GM10248 (cell line): ENCODE data around the gene RETSAT.

ENCODE experiments used
- CTCF ChIA-PET: fragments of 300-600 bp; sonication (Branson Sonifier 250); formaldehyde crosslinking; extraction: SDS; loops from one replicate; lab custom pipeline; 2021; ENCODE audit warnings: antibody characterized with exemption; lab: Yijun Ruan, JAX
- POLR2A ChIA-PET: fragments of 350-650 bp; sonication (Branson Sonifier 250); formaldehyde crosslinking; extraction: SDS; loops from one replicate; lab custom pipeline; 2020; ENCODE audit warnings: antibody characterized with exemption; lab: Yijun Ruan, JAX
- DNase-seq: peaks from one replicate; pipeline ENCODE4 v3.0.0; 2012; ENCODE audit errors: extremely low spot score
- CTCF ChIP-seq: IDR thresholded peaks from 2 replicates; pipeline ENCODE4 v1.5.1; 2012; ENCODE audit warnings: mild to moderate bottlenecking, low read depth; ENCODE audit errors: extremely low read depth, missing control alignments, control extremely low read depth

Gene RETSAT

DNA sequence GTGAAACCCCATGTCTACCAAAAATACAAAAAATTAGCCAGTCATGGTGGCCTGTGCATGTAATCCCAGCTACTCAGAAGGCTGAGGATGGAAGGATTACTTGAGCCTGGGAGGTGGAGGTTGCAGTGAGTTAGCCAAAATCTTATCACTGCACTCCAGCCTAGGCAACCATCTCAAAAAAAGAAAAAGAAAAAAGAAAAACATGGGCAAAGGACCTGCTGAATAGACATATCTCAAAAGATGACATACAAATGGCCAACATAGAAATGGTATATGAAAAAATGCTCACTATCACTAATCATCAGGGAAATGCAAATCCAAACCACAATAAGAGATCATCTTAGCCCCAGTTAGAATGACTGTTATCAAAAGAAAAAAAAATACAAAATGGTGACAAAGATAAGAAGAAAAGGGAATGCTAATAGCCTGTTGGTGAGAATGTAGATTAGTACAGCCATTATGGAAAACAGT is 25.1 kb downstream of the RETSAT start:
- no peak for TF ChIP-seq CTCF
- DNase-seq, result no peak
- ChIA-PET CTCF (no interaction called here), POLR2A (interaction anchor here (1.5 kb wide), 1 partner anchor 223 kb away, joined by 4 read pairs; no protein-coding TSS in a partner anchor)

DNA sequence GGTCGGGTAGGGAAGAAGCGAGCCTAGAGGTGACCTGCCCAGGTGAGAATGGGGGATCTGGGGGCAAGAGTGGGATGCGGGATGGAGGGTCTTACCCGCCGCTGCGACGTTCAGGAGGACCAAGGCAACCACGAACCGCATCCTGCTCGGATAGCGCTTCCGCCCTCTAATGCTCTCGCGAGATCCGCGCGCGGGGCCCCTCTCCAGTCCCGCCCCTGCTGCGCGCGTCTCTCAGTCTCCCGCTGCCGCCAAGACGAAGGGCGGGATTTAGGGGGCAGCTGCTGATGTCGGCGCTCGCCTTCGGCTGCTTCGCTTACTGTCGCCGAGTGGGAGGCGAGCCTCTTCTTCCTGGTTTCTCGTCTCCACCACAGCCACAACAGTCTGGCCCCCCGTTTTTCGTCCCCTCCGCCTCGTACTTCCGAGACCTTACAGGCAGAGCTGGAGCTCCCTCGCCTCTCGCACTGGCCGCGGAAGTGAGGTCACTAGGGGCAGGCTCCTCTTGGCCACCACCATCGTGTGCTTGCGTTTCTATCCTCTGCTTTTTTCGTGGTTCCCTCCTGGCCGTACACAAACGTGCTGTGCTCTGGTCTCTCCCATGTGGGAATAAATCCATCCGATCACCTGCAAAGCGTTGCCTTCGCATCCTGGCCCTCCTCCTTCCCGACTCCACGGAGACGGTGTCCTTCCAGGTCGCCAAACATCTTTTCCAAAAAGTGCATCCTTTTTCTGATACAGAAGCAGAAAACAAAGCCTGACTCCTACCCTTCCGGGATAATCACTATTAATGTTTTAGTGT is 26.3 kb downstream of the RETSAT start, which contains the start of gene TGOLN2:
Gene TGOLN2, minus strand, starts transcription at position 168 of the 796 bp plus-strand sequence. Its CDS starts 27 bp downstream, at position 141.
- DNase-seq, result peak; percentile 96
- no peak for TF ChIP-seq CTCF
- ChIA-PET CTCF (interaction anchor here (1.0 to 1.2 kb wide), 3 partner anchors 9 to 26 kb away, joined by 3 to 7 read pairs (median 4); partner anchors contain the start of genes ELMOD3 and RETSAT), POLR2A (interaction anchor here (0.5 to 2.7 kb wide), 9 partner anchors 10 to 1435 kb away, joined by 3 to 18 read pairs (median 4); partner anchors contain the start of genes ELMOD3, MAT2A and RETSAT)

DNA sequence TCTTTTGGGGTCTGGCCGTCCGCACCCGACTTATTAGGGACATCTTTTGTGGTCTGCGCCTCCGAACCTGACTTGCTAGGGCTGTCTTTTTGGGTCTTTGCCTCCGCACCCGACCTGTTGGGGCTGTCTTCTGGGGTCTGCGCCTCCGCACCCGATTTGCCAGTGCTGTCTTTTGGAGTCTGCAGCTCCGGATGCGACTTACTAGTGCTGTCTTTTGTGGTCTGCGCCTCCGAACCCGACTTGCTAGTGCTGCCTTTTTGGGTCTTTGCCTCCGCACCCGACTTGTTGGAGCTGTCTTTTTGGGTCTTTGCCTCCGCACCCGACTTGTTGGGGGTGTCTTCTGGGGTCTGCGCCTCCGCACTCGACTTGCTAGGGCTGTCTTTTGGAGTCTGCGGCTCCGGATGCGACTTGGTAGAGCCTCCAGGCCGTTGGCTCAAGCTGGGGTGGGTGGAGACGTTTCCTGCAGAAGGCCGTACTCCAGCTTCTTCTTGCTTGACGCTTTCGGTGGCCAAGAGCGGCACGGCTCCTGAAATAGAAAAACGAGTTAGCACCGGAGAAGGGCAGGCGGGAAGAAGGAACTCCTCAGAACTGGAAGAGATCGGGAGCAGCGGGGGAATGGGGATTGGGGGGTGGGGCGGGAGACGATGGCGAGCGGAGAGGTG is 27.0 kb downstream of the RETSAT start:
- DNase-seq, result peak; percentile 61

DNA sequence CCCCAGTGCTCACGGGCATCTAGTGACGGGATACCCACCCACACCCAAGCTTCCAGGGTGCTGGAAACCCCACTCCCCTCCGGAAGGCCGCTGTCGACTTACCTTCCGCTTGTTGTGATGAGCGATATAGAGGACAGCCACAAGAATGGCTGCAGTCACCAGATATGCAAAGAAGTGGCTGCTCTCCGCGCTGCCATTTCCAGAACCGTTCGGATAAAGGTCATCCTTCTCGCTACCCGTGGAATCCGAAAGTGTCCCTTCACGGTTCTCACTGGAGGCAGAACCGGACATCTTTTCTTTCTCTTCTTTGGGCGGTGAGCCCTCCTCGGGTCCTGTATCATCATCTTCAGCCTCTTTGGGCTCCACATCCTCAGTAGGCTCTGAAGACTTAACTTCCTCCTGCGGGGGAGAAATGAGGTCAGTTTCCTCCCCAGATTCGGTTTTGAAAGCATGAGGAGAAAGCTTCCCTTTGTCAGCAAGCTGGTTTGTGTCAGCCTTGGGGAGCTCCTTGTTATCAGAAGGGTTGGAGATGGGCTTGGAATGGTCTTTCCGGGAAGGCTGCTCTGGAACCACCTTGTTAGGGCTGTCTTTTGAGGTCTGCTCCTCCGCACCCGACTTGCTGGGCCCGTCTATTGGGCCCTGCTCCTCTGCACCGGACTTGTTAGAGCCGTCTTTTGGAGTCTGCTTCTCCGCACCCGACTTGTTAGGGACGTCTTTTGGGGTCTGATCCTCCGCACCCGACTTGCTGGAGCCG is 27.7 kb downstream of the RETSAT start:
- TF ChIP-seq CTCF, result no peak
- peak; percentile 59 for DNase-seq
- POLR2A ChIA-PET, result interaction anchor here (2.0 to 2.7 kb wide), 2 partner anchors 28 to 213 kb away, joined by 7 to 18 read pairs; partner anchors contain the start of genes ELMOD3, MAT2A and RETSAT
- CTCF ChIA-PET, result interaction anchor here (1.0 to 1.4 kb wide), 3 partner anchors 9 to 225 kb away, joined by 3 to 4 read pairs (median 3); no protein-coding TSS in a partner anchor

More for the DNA sequence above, 27.0 kb downstream of the RETSAT start:
- ChIA-PET CTCF (interaction anchor here (1.0 to 1.4 kb wide), 4 partner anchors 8 to 27 kb away, joined by 3 to 7 read pairs (median 4); partner anchors contain the start of genes ELMOD3 and RETSAT), POLR2A (interaction anchor here (0.5 to 2.7 kb wide), 9 partner anchors 9 to 1435 kb away, joined by 3 to 18 read pairs (median 4); partner anchors contain the start of genes ELMOD3, MAT2A and RETSAT)
- no peak for TF ChIP-seq CTCF

GRCh38 chr2:85325466-85325811 is 28.9 kb downstream of the RETSAT start:
- DNase-seq, result no peak
- ChIA-PET CTCF (interaction anchor here (1.0 to 1.4 kb wide), 3 partner anchors 10 to 227 kb away, joined by 3 read pairs; no protein-coding TSS in a partner anchor), POLR2A (interaction anchor here (0.7 kb wide), 1 partner anchor 419 kb away, joined by 3 read pairs; no protein-coding TSS in a partner anchor)
- TF ChIP-seq CTCF, result no peak
